Midbrain (tissue), 1 donor: ENCODE results near the gene NINJ2.
A peak's percentile ranks its signal among the peaks of the same experiment; 100 is the strongest.

Experiments
- DNase-seq: peaks from one replicate; lab custom pipeline; 2025; lab: John Stamatoyannopoulos, UW

The NINJ2 gene

DNA sequence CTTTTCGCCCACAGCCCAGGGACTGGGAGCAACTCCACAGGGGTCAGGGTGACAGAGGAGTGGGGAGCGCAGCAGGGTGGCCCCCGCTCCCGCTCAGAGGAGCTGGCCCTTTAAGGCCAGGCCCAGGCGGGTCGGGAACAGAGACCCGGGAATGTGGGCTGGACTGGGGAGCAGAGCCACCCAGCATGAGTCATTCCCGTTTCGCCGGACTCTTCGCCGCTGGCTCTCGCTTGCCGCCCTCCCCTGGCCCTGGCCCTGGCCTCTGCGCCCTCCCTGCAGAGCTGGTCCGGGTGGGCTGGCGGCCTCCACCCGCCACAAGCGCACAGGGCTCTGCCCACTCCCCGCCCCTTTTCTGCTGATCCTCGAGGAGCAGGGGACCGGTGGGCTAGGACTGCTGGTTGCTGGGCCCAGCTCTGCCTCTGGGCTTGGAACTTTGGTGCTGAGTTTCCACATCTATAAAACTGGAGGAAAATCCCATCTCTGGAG, 92.8 kb downstream of the NINJ2 start:
- DNase-seq, result no peak

DNA sequence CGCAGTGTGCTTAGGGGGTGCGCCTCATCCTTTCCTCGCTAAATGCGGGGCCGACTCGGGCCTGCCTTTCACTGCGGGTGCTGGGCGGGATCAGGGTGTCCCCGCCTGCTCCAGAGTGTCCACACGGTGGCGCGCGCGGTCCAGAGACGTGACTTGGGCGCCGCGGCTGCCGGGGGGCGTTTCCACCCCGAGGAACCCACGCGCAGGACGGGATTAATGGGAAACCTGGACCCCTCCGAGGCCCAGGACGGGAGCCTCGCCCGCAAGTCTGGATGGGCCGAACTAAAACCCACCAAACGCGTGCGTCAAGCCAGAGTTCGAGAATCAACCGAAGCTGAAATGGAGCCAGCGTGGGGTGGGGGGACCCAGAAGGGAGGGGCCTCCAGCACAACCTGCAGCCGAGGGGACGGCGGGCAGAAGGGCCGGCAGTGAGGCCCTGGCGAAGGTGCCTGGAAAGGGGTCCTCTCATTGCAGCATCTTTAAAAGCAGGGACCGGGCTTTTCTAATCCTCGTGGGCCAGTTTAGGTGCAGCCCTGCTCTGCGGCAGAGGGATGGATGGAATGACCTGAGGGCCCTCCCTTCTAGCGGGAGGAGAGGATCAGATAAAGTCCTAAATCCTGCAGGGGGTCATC, 93.3 kb downstream of the NINJ2 start:
- DNase-seq, result peak; percentile 83

DNA sequence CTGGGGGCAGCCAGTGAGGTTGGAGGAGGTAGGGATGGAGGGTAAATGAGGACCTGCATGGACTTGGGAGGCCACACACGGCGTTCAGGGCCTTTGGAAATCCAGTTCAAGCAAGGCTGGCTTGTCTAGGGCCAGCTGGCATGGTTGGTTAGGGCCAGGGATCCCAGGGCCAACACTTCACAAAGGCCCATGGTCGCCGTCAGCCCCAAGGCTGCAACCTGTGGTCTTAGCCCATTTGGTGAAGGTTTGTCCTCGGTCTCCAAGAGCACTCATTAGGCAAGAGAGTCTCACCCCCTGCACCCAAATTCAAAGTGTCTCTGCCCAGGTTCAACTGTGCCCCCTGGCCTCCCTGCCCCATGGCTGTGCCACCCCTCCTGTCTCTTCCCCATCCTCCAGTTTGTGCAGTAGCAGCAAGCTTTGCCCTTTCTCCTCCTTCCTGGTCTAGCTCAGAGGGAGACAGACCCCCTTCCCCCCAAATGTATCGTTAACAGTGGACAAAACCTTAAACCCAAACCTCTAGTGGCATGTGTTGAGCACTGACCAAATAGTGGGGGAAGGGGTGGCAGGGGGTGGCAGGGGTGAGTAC, 94.1 kb downstream of the NINJ2 start:
- DNase-seq, result no peak

DNA sequence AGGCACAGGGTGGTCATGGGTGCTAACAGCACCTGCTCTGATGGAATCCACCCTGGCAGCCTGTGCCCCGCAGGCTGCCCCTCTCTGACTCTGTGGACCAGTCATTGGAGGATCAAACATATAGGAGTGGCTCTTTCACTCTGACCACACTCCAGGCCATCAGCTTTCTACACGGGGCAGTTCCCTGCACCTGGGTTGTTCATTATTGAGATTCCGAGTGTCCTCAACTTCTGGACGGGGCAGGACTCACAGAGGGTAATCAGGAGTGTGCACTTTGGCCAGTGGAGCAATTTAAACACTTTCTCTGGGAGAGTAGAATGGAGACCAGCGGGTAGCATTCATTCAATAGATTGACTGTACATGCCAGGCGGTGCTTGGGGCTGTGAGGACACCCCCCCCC, 94.8 kb downstream of the NINJ2 start:
- no peak for DNase-seq

DNA sequence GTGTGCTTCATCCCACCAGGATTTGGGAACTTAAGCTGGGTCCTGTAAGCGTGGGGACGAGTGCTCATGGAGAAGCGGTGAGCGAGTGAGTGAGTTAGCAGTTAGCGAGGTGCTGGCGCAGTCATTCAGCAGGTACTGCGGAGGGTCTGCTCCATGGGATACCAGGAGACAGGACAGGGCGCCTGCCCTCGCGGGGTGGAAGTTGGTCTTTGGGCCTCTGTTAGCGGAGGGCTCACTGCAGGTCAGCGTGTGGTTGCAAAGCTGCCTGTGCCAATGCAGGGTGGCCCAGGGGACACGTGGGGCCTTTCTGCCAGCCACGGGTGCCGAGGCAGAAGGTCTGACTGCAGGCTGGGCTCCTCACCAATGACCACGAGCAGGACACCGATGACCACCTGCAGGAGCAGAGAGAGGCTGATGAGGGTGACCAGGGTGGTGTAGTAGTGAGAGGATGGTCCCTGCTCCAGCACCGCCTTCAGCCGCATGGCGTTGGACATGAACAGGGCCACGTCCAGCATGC, 97.6 kb downstream of the NINJ2 start:
- DNase-seq, result no peak

DNA sequence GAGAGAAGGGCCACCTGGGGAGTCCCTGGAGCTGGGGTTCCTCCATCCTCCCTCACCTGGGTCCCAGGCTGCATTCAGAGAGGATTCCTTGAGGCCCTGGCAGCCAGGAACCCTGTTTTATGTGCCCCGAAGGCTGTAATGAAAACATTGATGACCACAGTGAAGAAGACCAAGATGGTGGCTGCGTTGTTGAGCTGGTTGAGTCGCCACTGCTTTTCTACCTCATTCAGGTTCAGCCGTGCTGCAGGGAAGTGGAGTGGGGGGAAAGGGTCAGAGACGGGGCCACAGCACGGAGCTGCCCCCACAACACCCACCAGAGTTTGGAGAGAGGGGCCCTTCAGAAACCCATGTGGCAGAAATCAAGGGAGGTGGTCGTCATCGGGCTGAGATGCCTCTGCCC, 98.1 kb downstream of the NINJ2 start:
- DNase-seq, result no peak

DNA sequence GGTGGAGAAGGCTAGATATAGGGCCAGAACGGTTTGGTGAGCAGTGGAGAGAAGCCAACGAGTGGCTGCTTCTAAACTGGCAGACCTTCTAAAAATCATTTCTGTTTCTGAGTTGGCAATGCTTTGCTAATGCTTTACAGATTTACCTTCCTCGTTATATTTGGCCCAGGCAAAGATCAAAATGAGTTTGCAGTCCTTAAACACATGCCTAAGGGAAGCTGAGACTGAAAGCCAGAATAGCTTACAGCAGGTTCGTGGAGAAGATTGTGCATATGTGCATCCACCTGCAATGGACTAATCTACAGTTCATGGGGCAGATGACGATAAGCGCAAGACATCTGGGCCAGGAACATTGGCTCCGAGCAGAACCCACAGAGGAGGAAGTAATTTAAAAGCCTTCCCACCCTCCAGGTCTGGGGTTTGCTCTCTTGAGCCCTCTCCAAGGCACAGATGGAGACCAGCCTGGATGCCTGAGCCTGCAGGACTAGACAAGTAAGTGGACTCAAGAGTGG, 99.4 kb downstream of the NINJ2 start:
- no peak for DNase-seq

DNA sequence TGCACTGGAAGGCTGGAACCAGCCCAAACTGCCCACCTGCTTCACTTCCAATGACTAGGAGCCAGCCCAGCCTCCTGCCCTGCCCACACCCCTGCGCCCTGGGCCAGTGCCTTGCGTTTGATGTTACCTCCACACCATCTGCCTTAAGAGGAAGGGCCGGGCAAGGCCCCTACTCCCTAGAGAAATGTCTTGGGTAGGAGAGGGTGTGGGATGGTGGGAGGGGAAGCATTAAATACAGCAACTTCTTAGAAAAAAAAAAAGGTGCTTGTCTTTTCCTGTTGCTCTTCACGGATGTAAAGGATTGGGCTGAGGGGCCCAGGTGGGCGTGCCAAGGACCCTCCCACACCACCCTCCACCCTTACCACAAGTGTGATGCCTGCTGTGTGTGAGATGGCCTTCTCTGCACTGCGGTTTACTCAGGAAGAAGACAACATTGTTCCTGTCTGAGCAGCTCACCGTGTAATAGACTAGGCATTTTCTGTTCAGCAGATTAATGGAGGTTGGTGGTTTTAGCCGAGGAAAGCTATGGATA, 99.9 kb downstream of the NINJ2 start:
- DNase-seq, result no peak

DNA sequence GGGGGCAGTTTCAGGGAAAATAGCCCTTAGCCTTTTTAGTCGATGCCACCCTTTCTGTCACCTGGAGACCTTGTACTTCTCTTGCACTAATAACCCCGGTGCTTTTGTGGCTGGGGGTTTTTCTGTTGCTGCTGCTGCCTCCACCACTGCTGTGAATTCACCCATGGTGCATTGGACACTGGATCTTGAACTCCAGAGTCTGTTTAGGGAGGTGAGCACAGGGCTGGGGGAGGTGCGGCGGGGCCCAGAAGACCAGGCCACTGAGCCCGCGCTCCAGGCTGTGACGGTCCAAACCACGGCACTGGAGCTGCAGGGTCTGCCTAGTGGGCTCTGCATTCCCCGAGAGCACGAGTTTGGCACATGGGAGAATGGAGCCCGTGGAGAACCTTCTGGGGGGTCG, 100.6 kb downstream of the NINJ2 start:
- DNase-seq, result no peak

DNA sequence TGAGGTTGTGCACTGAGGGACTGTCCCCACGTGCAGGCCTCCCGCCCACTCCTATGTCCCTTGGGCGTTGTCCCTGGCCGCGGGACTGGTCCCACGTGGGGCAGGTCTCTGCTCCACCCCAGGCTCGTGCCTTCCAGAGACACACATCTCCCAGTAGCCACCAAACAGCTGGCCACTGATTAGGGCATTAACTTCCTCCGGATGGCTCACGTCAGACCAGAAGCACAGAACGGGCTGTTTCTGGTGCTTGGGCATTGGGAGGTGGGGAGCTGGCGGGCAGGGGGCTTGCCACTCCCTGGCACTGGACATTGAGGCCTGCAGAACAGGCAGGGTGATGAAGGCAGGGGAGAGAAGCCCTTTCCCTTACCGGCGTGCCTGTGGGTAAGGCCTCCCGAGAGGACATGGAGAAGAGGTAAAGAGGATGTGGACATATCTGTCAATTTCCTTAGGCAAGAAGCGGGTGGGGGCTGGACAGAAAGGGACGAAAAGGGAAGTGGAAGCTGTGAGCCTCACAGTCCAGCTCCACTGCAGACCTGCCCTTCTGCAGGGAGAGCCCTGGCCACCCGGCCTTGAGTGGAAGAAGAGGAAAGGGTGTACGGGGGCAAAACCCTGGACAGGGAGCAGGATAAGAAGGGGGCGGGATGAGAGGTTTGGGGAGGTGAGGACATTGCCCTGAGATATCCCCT, 101.2 kb downstream of the NINJ2 start:
- no peak for DNase-seq

DNA sequence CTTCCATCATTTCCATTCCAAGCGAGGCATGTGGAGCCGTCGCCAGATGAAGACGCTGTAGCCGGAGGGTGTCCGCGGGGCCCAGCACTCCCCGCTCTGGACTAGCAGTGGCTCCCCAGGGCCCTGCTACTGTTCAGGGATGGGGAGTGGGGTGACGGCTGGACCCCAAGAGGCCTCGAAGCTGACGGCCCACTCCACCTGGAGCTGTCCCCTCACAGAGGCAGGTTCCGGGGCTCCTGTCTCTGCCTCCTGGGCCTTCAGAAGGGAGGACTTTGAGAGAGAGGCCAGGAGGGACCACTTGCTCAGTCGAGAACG, 101.9 kb downstream of the NINJ2 start:
- no peak for DNase-seq

DNA sequence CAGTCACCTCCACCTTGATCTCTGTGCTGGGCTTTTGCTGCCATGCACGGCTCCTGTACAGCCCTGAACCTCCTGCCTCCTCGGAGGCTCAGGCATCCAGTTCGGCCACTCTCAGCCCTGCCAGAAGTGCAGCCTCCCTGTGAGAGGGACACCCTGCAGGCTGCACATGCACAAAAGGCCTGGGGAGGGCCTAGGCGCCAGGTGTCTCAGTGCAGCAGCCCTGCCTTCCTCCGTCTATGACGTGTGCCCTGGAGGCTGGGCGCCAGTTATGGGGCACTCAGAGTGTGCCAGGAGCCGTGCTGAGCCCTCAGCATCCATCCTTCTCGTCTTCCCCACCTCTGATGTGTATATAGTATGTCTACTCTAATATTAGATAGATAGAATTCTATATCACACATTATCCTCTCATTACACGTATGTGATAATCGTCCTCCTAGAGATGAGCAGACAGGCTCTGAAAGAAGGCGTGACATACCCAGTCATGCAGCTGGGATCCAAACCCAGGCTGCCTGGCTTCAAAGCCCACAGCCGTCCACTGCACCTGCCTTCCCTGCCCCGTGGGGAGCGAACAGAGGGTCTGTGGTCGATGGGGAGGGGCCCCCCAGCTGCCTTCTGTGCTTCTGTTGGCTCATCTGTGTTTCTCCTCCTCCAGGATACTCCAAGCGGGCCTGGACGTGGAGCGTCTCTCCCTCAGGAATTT, 102.4 kb downstream of the NINJ2 start:
- DNase-seq, result no peak

DNA sequence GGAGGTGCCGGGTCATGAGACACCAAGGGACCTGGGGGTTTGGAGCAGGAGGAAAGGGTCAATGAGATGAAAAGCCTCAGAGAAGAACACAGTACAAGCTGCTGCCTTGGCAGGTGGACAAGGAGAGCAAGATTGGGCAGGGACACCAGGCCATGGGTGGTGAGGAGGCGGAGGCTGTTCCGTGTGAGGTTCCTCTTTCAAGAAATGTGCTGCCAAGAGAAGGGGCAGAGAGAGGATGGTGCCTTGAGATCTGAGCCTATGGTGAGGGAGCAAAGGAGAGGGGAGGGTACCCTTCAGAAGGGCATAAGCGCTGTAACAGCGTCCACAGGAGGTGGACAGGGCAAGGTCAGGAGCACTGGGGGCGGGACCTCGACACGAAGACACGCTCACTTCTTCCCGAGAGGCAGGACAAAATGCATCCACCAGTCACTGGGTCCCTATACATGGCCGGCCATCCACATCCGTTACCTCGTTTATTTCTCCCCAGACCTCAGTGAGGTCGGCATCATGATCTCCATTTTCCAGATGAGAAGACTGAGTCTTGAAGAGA, 103.3 kb downstream of the NINJ2 start:
- no peak for DNase-seq

DNA sequence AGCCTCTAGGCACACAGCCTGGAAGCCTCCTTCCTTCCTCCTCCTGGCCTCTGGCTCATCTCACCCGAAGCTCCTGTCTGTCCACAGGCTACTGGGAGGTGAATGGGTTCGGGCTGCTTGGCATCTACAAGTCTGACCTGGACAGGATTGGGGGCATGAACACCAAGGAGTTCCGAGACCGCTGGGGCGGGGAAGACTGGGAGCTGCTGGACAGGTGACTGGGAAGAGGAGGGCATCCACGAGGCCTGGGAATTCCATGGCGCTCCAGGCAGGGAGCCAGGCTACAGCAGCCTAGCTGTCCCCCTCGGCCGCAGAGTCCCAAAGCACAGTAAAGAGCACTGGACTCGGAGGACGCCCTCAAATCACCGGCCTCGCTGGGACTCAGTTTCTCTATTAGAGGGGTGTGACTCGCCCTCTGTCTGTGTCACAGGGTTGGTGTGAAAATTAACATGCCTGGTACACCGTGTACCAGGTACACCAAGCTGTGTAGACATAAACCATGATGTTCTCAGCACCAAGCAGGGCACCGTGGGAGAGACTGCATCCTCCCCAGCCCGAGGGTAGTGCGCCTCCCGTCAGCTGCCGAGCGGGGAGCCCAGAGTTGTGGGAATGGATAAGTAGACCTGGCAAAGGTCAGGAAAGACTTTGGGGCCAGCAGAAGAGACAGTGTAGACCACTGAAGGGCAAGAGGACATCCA, 103.9 kb downstream of the NINJ2 start:
- no peak for DNase-seq

DNA sequence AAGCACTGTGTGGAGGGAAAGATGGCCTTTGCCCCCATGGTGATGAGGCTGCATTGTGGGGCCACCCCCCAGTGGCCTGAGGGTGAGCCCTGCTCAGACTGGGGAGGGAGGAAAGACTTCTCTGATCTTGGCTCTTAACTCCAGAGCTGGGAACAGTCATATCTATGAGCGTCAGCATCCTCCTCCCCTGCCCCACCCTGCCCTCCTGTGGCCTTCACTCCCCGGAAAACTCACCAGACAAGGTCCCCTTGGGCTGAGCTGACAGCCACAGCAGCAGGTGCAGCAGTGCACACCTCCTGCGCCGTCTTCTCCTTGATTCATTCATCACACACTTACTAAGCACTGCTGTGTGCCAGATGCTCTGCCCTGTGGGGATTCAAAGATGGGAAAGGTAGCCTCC, 104.7 kb downstream of the NINJ2 start:
- DNase-seq, result no peak

DNA sequence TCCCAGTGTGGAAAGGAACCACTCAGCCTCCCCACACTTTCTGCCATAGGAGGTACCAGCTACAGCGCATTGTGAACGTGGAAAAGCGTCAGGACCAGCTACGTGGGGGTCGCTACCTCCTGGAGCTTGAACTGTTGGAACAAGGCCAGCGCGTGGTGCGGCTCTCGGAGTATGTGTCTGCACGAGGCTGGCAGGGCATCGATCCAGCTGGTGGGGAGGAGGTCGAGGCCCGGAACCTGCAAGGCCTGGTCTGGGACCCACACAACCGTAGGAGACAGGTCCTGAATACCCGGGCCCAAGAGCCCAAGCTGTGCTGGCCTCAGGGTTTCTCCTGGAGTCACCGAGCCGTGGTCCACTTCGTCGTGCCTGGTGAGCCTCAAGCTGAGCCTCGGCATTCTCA, 106.7 kb downstream of the NINJ2 start:
- no peak for DNase-seq

DNA sequence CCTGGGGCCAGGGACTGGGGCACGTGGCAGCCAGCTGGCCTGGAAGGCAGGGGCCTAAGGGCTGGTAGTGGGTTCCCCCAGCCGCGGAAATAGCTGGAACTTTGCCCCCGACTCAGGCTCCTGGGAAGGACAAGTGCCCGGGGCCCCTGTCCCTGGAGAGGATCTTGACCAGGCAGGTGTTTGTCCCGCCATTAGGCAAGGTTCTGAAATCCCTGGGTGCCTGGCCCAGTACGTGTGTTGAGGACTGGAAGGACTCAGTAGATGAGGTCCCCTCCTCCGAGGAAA, 109.3 kb downstream of the NINJ2 start:
- no peak for DNase-seq

DNA sequence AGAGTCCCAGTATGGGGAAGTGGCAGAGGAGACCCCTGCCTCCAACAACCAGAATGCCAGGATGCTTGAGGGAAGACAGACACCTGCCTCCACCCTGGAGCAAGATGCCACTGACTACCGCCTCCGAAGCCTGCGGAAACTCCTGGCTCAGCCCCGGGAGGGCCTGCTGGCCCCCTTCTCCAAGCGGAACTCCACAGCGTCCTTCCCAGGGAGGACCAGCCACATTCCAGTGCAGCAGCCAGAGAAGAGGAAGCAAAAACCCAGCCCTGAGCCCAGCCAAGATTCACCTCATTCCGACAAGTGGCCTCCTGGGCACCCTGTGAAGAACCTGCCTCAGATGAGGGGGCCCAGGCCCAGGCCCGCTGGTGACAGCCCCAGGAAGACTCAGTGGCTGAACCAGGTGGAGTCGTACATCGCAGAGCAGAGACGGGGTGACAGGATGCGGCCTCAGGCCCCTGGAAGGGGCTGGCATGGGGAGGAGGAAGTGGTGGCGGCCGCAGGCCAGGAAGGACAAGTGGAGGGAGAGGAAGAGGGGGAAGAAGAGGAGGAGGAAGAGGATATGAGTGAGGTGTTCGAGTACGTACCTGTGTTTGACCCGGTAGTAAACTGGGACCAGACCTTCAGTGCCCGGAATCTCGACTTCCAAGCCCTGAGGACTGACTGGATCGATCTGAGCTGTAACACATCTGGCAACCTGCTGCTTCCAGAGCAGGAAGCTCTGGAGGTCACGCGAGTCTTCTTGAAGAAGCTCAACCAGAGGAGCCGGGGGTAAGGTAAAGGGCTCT, 109.8 kb downstream of the NINJ2 start:
- DNase-seq, result no peak

DNA sequence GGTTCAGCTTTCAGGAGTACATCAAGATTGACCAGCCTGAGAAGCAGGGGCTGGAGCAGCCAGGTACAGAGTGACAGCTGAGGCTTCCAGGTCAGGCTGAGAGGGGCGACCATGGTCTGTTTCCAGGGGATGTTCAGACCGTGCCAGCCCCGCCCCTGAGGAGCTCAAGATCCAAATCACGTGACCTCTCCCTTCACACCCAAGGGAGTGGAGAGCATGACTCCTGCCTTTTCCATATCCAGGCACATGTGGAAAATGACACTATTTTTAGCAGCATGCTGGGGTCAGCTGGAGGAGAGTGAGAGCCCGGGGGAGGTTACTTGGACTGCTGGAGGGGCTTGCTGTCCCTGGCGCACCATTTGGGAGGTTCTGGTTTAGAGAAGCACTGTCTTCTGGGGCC, 110.8 kb downstream of the NINJ2 start:
- DNase-seq, result no peak

DNA sequence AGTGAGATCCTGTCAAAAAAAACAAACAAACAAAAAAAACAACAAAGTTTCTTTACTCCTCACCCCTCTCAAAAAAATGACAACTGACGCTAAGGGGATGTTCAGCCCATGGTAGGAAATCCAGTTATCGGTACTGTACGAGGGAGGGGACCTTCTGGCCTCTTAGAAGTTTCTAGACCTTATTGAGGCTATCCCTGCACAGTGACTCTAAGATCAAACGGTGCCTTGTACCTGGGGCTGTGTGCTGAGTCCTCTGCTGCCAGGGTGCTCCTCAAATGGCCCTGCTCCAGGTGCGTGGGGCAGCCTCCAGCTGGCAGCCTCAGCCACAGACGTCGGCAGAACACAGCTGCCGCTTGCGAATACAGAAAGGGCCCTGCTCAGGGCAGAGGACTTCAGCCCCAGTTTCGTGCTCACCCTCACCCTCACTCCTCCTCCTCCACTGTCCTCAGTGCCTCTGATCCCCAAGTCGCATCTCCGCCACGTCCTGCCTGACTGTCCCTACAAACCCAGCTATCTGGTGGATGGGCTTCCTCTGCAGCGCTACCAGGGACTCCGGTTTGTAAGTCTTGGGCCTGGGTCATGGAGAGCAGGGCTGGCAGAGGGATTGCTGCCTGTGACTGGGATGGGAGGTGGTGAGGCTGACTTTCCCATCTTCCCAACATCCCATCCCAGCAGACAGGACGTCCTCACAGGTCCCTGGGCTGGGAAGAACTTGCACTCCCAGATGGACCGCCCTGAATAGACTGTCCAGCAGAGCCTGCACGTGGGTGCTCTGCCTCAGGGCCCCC, 112.6 kb downstream of the NINJ2 start:
- no peak for DNase-seq
